Measurements from ENCODE around the gene SPATA4.

The SPATA4 gene

DNA sequence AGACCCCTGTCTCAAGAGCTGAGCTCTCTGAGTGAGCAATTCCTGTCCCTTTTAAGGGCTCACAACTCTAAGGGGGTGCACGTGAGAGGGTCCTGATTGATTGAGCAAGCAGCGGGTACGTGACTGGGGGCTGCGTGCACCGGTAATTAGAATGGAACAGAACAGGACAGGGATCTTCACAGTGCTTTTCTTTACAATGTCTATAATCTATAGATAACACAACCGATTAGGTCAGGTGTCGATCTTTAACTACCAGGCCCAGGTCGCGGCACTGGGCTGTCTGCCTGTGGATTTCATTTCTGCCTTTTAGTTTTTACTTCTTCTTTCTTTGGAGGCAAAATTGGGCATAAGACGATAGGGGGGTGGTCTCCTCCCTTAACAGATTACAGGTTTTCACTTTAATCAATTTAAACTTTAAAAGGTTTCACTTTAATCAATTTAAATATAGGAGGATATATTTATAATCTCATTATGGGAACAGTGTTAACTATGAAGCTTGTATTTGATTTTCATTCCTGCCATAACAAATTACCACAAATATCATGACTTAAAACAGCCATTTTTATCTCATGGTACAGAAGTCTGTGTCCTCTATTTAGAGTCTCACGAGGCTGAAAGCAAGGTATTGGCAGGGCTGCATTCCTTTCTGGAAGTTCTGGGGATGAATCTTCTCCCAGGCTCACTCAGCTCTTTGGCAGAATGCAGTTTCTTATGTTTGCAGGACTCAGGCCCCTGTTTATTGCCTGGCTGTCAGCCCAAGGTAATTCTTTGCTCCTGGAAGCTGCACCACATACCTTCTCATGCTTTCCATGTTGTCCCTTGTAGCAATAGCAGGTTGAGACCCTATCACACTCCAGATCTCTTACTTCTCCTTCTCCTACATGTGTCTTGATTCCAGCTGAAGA is 5.2 kb downstream of the SPATA4 start:
- no peak for DNase-seq (ENCODE audit: low spot score)

GRCh38 chr4:176188654-176189053 is 6.7 kb downstream of the SPATA4 start:
- DNase-seq (ENCODE audit: low spot score), result no peak

DNA sequence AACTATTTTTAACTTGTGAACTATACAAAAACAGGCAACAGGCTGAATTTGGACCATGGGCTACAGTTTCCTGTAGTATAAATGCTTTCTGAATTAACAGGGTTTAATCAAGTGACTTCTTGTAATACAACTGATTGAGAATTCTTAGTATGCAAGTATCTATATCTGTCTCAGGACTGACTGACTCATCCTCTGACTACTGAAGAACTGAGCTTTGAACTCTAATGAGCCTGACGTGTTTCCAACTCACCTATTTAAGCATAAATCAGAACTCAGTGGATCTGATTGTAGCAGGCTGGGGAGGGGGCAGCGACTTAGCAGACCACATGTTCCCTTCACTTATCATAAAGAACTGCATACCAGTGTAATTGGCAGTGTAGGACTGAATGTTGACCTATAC is 7.8 kb downstream of the SPATA4 start:
- no peak for DNase-seq (ENCODE audit: low spot score)

GRCh38 chr4:176186671-176187395 is 8.6 kb downstream of the SPATA4 start:
- DNase-seq (ENCODE audit: low spot score), result no peak

DNA sequence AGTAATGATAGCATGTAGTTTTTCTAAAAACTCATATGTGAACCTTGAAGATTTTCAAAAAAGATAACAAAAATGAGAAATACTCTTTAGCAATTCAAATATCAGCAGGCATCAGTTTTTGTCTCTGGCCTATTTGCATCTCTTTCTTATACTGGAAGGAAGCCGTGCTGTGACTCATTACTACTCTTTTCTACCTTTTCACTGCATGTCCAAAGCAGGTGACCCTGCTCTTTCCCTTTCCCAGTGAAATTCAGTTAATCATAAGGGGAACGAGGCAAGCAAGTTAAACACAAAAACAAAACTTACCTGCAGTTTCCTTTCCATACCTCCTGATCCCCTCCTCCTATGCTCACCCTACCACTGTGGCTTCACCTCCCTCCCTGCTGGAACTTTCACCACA is 9.3 kb downstream of the SPATA4 start:
- no peak for DNase-seq (ENCODE audit: low spot score)

DNA sequence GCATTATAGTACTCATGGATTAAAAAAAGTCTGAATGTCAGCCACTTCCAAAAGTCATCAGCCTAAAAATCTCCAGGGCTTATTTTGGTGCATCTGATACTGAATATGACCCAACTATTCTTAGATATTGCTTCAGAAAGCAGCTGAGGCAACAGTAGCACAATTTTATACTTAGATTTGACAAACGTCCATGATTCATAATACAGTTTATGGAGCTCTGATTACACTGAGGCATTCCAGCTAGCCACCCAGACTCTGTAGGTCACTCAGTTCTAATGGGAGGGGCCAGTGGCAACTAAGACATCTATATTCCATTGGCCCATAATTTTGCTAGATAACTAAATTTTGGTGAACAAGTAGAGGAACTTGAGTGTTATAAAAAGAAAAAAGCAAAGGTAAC is 10.3 kb downstream of the SPATA4 start:
- no peak for DNase-seq (ENCODE audit: low spot score)

DNA sequence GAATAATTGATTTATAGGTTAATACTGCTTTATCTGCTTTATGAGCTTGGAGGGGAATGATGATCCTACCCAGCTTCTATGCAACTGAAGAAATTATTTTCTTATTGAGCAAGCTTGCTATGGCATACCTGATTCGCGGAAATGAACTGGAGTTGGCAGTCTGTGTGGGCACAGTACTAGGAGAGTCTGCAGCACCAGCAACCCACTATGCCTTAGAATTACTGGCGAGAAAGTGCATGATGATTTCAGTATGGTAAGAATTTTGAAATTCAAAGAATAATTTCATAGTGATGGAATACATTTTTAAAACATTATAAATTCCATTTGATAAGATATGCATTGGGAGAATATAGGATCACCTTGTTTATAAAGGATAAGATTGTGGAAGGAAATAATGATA is 32.3 kb downstream of the SPATA4 start:
- DNase-seq (ENCODE audit: low spot score), result no peak

GRCh38 chr4:176156656-176157055 is 38.7 kb downstream of the SPATA4 start:
- DNase-seq (ENCODE audit: low spot score), result no peak

GRCh38 chr4:176153124-176153523 is 42.3 kb downstream of the SPATA4 start:
- no peak for DNase-seq (ENCODE audit: low spot score)

DNA sequence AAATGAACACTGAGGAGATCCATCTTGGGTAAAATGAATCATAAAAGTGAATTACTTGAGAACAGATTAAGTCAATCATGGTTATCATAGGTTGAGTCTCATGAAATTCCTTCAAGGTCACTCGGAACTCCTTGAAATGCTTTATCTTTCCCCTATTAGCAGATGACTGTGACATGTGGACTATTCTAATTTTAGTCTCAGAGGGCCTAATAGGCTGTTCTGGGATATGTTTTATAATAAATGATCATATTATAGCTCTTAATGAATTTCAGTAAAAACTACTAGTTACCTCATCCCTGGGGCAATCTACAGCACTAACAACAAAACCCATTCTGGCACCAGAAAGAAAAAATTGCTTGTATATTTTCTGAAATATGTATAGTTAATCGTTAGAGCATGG is 44.7 kb downstream of the SPATA4 start:
- no peak for DNase-seq (ENCODE audit: low spot score)

GRCh38 chr4:176150356-176150682 is 45.1 kb downstream of the SPATA4 start:
- peak; percentile 38 for DNase-seq (ENCODE audit: low spot score)

DNA sequence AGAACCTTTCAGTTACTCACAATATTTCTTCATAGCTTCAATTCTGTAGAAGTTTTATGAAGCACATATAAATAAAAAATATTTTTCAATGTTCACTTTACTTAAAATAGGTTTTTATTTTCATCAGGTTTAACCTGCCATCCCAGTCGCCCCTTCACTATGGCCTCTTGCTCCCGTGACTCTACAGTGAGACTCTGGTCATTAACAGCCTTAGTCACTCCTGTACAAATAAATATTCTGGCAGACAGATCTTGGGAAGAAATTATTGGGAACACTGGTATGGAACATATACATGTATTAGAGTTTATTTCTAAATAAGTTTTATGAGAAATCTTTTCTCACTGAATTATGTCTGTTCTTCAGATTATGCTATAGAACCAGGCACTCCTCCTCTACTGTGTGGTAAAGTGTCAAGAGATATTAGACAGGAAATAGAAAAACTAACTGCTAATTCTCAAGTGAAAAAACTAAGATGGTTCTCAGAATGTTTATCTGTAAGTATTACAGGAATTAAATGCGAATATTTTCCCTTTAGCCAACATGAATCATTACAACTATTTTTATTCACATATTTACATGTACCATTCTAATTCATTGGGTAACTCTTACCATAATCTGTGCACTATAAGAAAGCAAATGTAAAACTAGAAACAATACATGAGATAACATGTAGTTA is 45.6 kb downstream of the SPATA4 start:
- no peak for DNase-seq (ENCODE audit: low spot score)

- no peak for DNase-seq (ENCODE audit: low spot score)
Measured at GRCh38 chr4:176142253-176142652, 53.1 kb downstream of the SPATA4 start.

DNA sequence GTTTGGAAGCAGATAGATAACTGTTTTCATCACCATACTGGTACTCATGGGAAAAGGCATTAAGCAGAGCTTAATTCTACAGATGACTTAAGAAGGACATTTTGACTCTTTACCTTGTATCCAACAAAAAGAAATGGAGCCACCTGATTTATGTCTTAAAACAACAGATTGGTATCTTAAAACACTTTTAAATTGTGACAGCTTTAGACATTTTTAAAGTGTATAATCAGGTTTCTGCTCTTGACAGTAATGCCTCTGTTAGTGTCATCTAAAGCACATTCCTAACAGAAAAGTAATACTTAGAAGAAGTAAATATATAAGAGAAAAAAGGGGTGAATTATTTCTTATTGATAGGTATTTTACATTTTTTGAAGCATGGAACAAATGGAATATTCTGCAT is 55.9 kb downstream of the SPATA4 start:
- no peak for DNase-seq (ENCODE audit: low spot score)

DNA sequence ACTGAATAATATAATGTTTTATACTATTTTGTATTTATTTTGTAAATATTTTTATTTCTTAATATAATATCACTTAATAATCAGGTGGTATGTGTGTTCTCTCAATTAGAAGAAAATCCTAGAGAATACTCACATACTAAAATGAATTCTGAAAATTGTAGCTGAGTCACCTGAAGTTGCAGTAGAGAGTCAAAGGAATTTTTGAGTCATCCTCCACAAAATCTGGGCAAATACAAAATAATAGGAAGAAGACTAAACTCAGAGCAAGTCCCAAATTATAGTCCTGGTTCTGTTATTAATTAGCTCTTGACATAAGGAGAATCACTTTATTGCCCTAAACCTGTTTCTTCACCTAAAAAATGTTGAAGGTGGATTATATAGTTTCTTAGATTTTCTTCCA is 57.8 kb downstream of the SPATA4 start:
- no peak for DNase-seq (ENCODE audit: low spot score)

GRCh38 chr4:176134670-176135069 is 60.7 kb downstream of the SPATA4 start:
- no peak for DNase-seq (ENCODE audit: low spot score)

Data from NAMALWA (cell line).